IPS-NIHi7 (cell line): ENCODE data around the gene RUNDC1.

Experiments
- DNase-seq: peaks from one replicate; pipeline ENCODE4 v3.0.0; 2012; ENCODE audit warnings: mixed read lengths; ENCODE audit errors: extremely low spot score

Gene RUNDC1

DNA sequence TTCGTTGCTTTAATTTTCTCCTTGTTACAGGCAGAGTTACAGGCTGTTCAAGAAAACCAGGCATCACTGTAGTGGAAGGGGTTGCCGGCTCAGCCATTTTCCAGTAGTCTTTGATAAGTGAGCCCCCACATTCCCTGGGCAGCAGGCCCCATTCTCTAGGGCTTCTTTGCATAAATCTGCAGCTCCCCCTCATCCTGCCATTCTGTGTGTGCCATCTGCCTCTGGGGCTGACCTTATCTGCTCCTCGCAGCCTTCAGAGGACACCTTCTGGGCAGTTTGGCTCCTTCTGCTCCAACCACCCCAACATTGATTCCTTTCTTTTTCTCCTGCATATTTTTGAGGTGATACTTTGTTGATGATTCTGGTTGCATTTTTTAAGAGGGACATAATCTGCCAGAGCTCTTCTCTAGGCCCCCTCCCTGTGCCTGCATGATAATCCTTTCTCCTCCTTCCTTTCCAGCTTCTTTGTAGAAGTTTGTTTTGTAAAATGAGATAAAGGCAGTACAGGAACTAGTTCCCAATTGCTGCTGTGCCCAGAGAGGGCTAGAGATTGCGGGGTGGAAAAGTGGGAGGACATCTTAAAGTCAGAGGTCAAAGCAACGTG is 61.8 kb downstream of the RUNDC1 start:
- peak; percentile 38 for DNase-seq
